GM21576 (cell line): ENCODE results near the gene NAA20.

Source experiments
- ATAC-seq: cut with Tn5 transposase; IDR thresholded peaks from one replicate; pipeline ENCODE4 v1.9.1; 2021; ENCODE audit warnings: mild to moderate bottlenecking, moderate library complexity; ENCODE audit not compliant: unreplicated experiment

Gene NAA20

GRCh38 chr20:20017844-20018185 lies 653 bp downstream of the NAA20 start:
- ATAC-seq: peak; percentile 14

GRCh38 chr20:20018366-20018765 lies 1.2 kb downstream of the NAA20 start:
- no peak for ATAC-seq

- ATAC-seq: no peak
Measured at GRCh38 chr20:20019123-20019522, 2.0 kb downstream of the NAA20 start.

- no peak for ATAC-seq
Measured at GRCh38 chr20:20020908-20021307, 3.7 kb downstream of the NAA20 start.

GRCh38 chr20:20021835-20022234 lies 4.7 kb downstream of the NAA20 start:
- ATAC-seq: no peak

- ATAC-seq: peak; percentile 72
Measured at GRCh38 chr20:20022498-20022897, 5.3 kb downstream of the NAA20 start.

- ATAC-seq: no peak
Measured at GRCh38 chr20:20023395-20023794, 6.2 kb downstream of the NAA20 start.

GRCh38 chr20:20024942-20025341 lies 7.8 kb downstream of the NAA20 start:
- ATAC-seq: no peak

- no peak for ATAC-seq
Measured at GRCh38 chr20:20027284-20027683, 10.1 kb downstream of the NAA20 start.

- no peak for ATAC-seq
Measured at GRCh38 chr20:20031790-20032189, 14.6 kb downstream of the NAA20 start.

GRCh38 chr20:20034486-20034885 lies 17.3 kb downstream of the NAA20 start:
- no peak for ATAC-seq

- no peak for ATAC-seq
Measured at GRCh38 chr20:20036756-20037155, 19.6 kb downstream of the NAA20 start.

GRCh38 chr20:20037960-20038359 lies 20.8 kb downstream of the NAA20 start:
- no peak for ATAC-seq

- ATAC-seq: no peak
Measured at GRCh38 chr20:20038586-20038985, 21.4 kb downstream of the NAA20 start.

- no peak for ATAC-seq
Measured at GRCh38 chr20:20039752-20040387, 22.7 kb downstream of the NAA20 start.

GRCh38 chr20:20051767-20052073 lies 34.6 kb downstream of the NAA20 start:
- peak; percentile 11 for ATAC-seq

- peak; percentile 88 for ATAC-seq
Measured at GRCh38 chr20:20052074-20052970, 35.2 kb downstream of the NAA20 start, which contains the start of the genes CFAP61 and CRNKL1. TSS of gene CFAP61 (plus strand) at chr20:20052532. CDS start at chr20:20056654, 4,122 bp downstream. TSS of gene CRNKL1 (minus strand) at chr20:20052466. CDS start at chr20:20052342, 124 bp downstream.

- no peak for ATAC-seq
Measured at GRCh38 chr20:20060234-20060998, 43.3 kb downstream of the NAA20 start.

- no peak for ATAC-seq
Measured at GRCh38 chr20:20063941-20064702, 47.0 kb downstream of the NAA20 start.

GRCh38 chr20:20065361-20065760 lies 48.2 kb downstream of the NAA20 start:
- ATAC-seq: no peak
